ENCODE data around the gene PTCH2. TPM values are rescaled to one million over a fixed set of nuclear protein-coding genes. Genes with fewer than 3 reads are reported as not detected.
A peak's percentile ranks its signal among the peaks of the same experiment; 100 is the strongest.

Gene PTCH2
- total RNA-seq, 4 donors from 2014 or later, result 0.27 to 2.5 (median 0.79) TPM

- Histone ChIP-seq H3K9me3 (no peaks in the 10 kb centered on the region), H3K27me3 (no peaks in the 10 kb centered on the region), H3K4me3 (no peak overlapping the region), H3K4me1 (peaks cover 0 to 3% (median 2%) of the 10 kb centered on the region in 4 donors), H3K27ac (no peak overlapping the region), H3K36me3 (no peaks in the 10 kb centered on the region)
- DNase-seq, result no peak
- TF ChIP-seq, protein P1, sequence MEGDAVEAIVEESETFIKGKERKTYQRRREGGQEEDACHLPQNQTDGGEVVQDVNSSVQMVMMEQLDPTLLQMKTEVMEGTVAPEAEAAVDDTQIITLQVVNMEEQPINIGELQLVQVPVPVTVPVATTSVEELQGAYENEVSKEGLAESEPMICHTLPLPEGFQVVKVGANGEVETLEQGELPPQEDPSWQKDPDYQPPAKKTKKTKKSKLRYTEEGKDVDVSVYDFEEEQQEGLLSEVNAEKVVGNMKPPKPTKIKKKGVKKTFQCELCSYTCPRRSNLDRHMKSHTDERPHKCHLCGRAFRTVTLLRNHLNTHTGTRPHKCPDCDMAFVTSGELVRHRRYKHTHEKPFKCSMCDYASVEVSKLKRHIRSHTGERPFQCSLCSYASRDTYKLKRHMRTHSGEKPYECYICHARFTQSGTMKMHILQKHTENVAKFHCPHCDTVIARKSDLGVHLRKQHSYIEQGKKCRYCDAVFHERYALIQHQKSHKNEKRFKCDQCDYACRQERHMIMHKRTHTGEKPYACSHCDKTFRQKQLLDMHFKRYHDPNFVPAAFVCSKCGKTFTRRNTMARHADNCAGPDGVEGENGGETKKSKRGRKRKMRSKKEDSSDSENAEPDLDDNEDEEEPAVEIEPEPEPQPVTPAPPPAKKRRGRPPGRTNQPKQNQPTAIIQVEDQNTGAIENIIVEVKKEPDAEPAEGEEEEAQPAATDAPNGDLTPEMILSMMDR (IDR thresholded peaks at IDR 0.05), result no peak
- TF ChIP-seq POLR2A (IDR thresholded peaks at IDR 0.05), result no peak
Measured at GRCh38 chr1:44790968-44791801, 51.9 kb downstream of the PTCH2 start.

DNA sequence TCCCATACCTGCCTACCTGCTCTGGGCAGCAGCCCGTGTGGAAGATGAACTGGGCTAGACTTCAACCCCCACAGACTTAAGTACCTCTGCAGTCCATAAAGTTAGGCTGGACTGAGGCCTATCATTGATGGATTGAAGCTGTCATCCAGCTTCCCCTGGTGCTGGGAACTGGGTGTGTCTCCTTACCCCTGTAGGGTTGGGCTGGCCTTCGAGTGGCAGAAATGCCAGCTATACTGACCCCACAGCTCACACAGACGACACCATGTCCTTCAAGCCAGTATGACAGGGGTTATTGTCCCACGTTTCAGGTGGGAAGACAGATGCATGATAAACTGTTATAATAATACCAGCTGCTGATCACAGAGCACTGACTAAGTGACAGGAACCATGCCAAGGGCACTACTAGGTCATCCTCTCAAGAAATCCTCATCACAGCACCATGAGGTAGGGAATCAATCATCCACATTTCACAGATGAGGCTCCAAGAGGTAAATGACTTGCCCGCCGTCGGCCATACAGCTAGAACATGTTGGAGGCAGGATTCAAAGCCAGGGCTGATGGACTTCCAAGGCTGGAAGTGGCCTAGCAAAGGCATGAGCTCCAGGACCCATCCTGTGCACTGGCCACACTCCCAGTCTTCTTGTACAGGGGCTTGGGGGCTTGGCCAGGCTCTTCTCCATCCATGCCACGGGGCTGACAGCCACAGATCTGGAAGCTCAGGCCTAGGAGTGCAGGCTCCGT is 54.8 kb downstream of the PTCH2 start, which contains the start of gene BEST4:
Gene BEST4, minus strand, starts transcription at position 51 of the 741 bp plus-strand sequence. CDS start 465 bp downstream, outside the sequence.
- Histone ChIP-seq H3K27ac (peak within 1 kb of the TSS in 1 of 4 donors; percentile 25), H3K27me3 (no peaks in the 10 kb centered on the region)
- no peak for DNase-seq

DNA sequence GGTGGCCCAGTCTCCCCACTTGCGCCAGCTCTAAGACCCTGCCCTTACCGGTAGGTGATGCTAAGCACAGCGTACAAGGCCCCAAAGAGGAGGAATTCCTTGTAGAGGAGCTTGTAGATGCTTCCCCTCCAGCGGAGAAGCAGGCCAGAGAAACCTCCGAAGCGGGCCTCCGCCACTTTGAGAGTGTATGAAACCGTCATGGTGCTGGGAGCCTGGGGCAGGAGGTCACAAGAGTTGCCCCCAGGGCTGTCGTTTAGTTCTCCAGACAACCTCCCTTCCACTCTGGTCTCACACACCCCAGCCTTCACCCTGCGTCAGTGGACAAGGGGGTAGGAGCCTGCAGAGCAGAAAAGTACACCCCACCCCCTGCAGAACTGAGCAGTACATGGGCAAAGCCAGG is 55.5 kb downstream of the PTCH2 start:
- no peaks in the 10 kb centered on the region for H3K9me3 ChIP-seq
- no peaks in the 10 kb centered on the region for H3K27me3 ChIP-seq
- H3K36me3 ChIP-seq, result no peaks in the 10 kb centered on the region
- no peak overlapping the region for H3K4me3 ChIP-seq
- no peak for DNase-seq
- H3K4me1 ChIP-seq, result peaks cover 0 to 31% (median 25%) of the 10 kb centered on the region in 4 donors
- peak overlapping the region in 1 of 4 donors; percentile 25 for H3K27ac ChIP-seq
- TF ChIP-seq, protein P1 (IDR thresholded peaks at IDR 0.05), result no peak
- TF ChIP-seq POLR2A (IDR thresholded peaks at IDR 0.05), result no peak

More for the DNA sequence above, 54.8 kb downstream of the PTCH2 start, which contains the start of gene BEST4:
- H3K36me3 ChIP-seq, result no peaks in the 10 kb centered on the region
- H3K9me3 ChIP-seq, result no peaks in the 10 kb centered on the region
- H3K4me1 ChIP-seq, result peaks cover 0 to 31% (median 24%) of the 10 kb centered on the region in 4 donors
- no peak within 1 kb of the TSS for H3K4me3 ChIP-seq
- TF ChIP-seq, protein P1 (IDR thresholded peaks at IDR 0.05), result no peak
- TF ChIP-seq POLR2A (IDR thresholded peaks at IDR 0.05), result no peak

GRCh38 chr1:44786841-44787426 is 56.1 kb downstream of the PTCH2 start:
- no peaks in the 10 kb centered on the region for H3K36me3 ChIP-seq
- H3K4me1 ChIP-seq, result peaks cover 0 to 31% (median 25%) of the 10 kb centered on the region in 4 donors
- no peaks in the 10 kb centered on the region for H3K9me3 ChIP-seq
- no peak for DNase-seq
- TF ChIP-seq, protein P1 (IDR thresholded peaks at IDR 0.05), result no peak
- TF ChIP-seq POLR2A (IDR thresholded peaks at IDR 0.05), result no peak
- no peaks in the 10 kb centered on the region for H3K27me3 ChIP-seq
- H3K27ac ChIP-seq, result peak overlapping the region; percentile 15 to 89 (median 52)
- H3K4me3 ChIP-seq, result peak overlapping the region in 1 of 4 donors; percentile 58

GRCh38 chr1:44786138-44786840 is 56.8 kb downstream of the PTCH2 start:
- peak overlapping the region; percentile 36 to 61 (median 56) for H3K4me3 ChIP-seq
- no peak for TF ChIP-seq POLR2A (IDR thresholded peaks at IDR 0.05)
- TF ChIP-seq, protein P1 (IDR thresholded peaks at IDR 0.05), result peak; percentile 97 to 99 (median 99)
- DNase-seq, result peak; percentile 73 to 90 (median 86)
- H3K9me3 ChIP-seq, result no peaks in the 10 kb centered on the region
- peaks cover 0 to 2% (median 0%) of the 10 kb centered on the region in 3 donors for H3K36me3 ChIP-seq
- H3K4me1 ChIP-seq, result peaks cover 0 to 31% (median 25%) of the 10 kb centered on the region in 4 donors
- H3K27ac ChIP-seq, result peak overlapping the region; percentile 15 to 89 (median 52)
- H3K27me3 ChIP-seq, result no peaks in the 10 kb centered on the region

All from Peyer's patch (tissue), 4 donors.